ENCODE measurements around the gene ARHGEF6.

The ARHGEF6 gene

GRCh38 chrX:136779346-136779781 is 1.4 kb downstream of the ARHGEF6 start:
- Histone ChIP-seq H3K14ac (ENCODE audit: low read length) (no peak overlapping the region), H3K36me3 (replicated peaks in 1 of 2; ENCODE audit: control insufficient read depth in 2 of 2, insufficient read depth in 2 of 2, low read length in 2 of 2) (no peaks in the 10 kb centered on the region), H2BK12ac (ENCODE audit: low read length) (no peak overlapping the region), H3K4me3 (ENCODE audit: low read length in 2 of 2) (no peak overlapping the region), H4K8ac (ENCODE audit: low read depth, low read length) (no peak overlapping the region), H4K91ac (ENCODE audit: low read depth, low read length, poor library complexity) (no peak overlapping the region), H2BK5ac (ENCODE audit: low read length) (no peak overlapping the region), H3K79me1 (ENCODE audit: low read depth, low read length) (no peaks in the 10 kb centered on the region), H3K4me2 (ENCODE audit: insufficient read depth, low read length, poor library complexity, severe bottlenecking) (no peak overlapping the region), H2BK120ac (ENCODE audit: low read depth, low read length) (no peak overlapping the region), H2AFZ (ENCODE audit: low read length) (no peak overlapping the region), H3K4me1 (ENCODE audit: control insufficient read depth in 2 of 2, insufficient read depth in 1 of 2, low read depth in 1 of 2, low read length in 2 of 2) (no peaks in the 10 kb centered on the region), H3K23ac (ENCODE audit: low read depth, low read length, poor library complexity) (no peak overlapping the region), H2BK15ac (ENCODE audit: low read length) (no peak overlapping the region), H3K9ac (ENCODE audit: low read depth, low read length, poor library complexity) (no peak overlapping the region), H3K18ac (ENCODE audit: low read length) (no peak overlapping the region), H3K4ac (ENCODE audit: low read length) (no peak overlapping the region), H3K27me3 (ENCODE audit: control insufficient read depth in 3 of 3, insufficient read depth in 3 of 3, low read depth in 1 of 3, low read length in 3 of 3) (peaks cover 0 to 17% (median 0%) of the 10 kb centered on the region in 3 experiments), H3K27ac (replicated peaks; ENCODE audit: low read length) (no peak overlapping the region), H3K9me3 (replicated peaks in 1 of 2; ENCODE audit: control insufficient read depth in 2 of 2, insufficient read depth in 1 of 2, low read depth in 1 of 2, low read length in 2 of 2) (no peaks in the 10 kb centered on the region), H2AK5ac (ENCODE audit: low read depth, low read length) (no peak overlapping the region)
- DNase-seq (ENCODE audit: low spot score) = no peak
- WGBS, 2 donors (ENCODE audit: extremely low coverage in 2 of 2, insufficient read length in 2 of 2, insufficient replicate concordance in 1 of 2) = no CpG with 5 or more reads among the region's 4 CpGs

GRCh38 chrX:136778916-136779315 is 1.8 kb downstream of the ARHGEF6 start:
- Histone ChIP-seq H3K18ac (ENCODE audit: low read length) (no peak overlapping the region), H3K9ac (ENCODE audit: low read depth, low read length, poor library complexity) (no peak overlapping the region), H3K14ac (ENCODE audit: low read length) (no peak overlapping the region), H4K8ac (ENCODE audit: low read depth, low read length) (no peak overlapping the region), H3K4ac (ENCODE audit: low read length) (no peak overlapping the region), H2AFZ (ENCODE audit: low read length) (no peak overlapping the region), H2BK12ac (ENCODE audit: low read length) (no peak overlapping the region), H4K91ac (ENCODE audit: low read depth, low read length, poor library complexity) (no peak overlapping the region), H2BK120ac (ENCODE audit: low read depth, low read length) (no peak overlapping the region), H3K23ac (ENCODE audit: low read depth, low read length, poor library complexity) (no peak overlapping the region), H2BK15ac (ENCODE audit: low read length) (no peak overlapping the region), H3K9me3 (replicated peaks in 1 of 2; ENCODE audit: control insufficient read depth in 2 of 2, insufficient read depth in 1 of 2, low read depth in 1 of 2, low read length in 2 of 2) (no peaks in the 10 kb centered on the region), H2BK5ac (ENCODE audit: low read length) (no peak overlapping the region), H3K4me2 (ENCODE audit: insufficient read depth, low read length, poor library complexity, severe bottlenecking) (no peak overlapping the region), H3K79me1 (ENCODE audit: low read depth, low read length) (no peaks in the 10 kb centered on the region), H3K27ac (replicated peaks; ENCODE audit: low read length) (no peak overlapping the region), H3K36me3 (replicated peaks in 1 of 2; ENCODE audit: control insufficient read depth in 2 of 2, insufficient read depth in 2 of 2, low read length in 2 of 2) (no peaks in the 10 kb centered on the region), H2AK5ac (ENCODE audit: low read depth, low read length) (no peak overlapping the region), H3K4me3 (ENCODE audit: low read length in 2 of 2) (no peak overlapping the region), H3K27me3 (ENCODE audit: control insufficient read depth in 3 of 3, insufficient read depth in 3 of 3, low read depth in 1 of 3, low read length in 3 of 3) (peaks cover 0 to 17% (median 0%) of the 10 kb centered on the region in 3 experiments), H3K4me1 (ENCODE audit: control insufficient read depth in 2 of 2, insufficient read depth in 1 of 2, low read depth in 1 of 2, low read length in 2 of 2) (no peaks in the 10 kb centered on the region)
- DNase-seq (ENCODE audit: low spot score) = no peak

DNA sequence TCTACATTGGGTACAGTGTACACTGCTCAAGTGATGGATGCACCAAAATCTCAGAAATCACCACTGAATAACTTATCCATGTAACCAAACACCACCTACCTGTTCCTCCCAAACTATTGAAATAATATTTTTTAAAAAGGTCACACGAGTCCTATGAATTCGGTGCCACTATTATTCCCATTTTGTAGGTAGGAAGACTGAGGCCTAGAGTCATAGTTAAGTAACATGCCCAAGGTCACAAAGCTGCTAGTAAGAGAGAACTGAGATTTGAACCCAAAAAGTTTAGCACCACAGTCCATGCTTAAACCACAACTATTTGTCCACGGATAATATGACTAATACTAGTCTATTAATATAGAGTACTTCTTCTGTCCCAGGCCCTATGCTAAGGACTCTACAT is 2.7 kb downstream of the ARHGEF6 start:
- Histone ChIP-seq H3K27me3 (ENCODE audit: control insufficient read depth in 3 of 3, insufficient read depth in 3 of 3, low read depth in 1 of 3, low read length in 3 of 3) (peaks cover 0 to 14% (median 0%) of the 10 kb centered on the region in 3 experiments), H4K91ac (ENCODE audit: low read depth, low read length, poor library complexity) (no peak overlapping the region), H2AFZ (ENCODE audit: low read length) (no peak overlapping the region), H3K4me3 (ENCODE audit: low read length in 2 of 2) (no peak overlapping the region), H3K27ac (replicated peaks; ENCODE audit: low read length) (no peak overlapping the region), H4K8ac (ENCODE audit: low read depth, low read length) (no peak overlapping the region), H3K9me3 (replicated peaks in 1 of 2; ENCODE audit: control insufficient read depth in 2 of 2, insufficient read depth in 1 of 2, low read depth in 1 of 2, low read length in 2 of 2) (no peaks in the 10 kb centered on the region), H3K4me1 (ENCODE audit: control insufficient read depth in 2 of 2, insufficient read depth in 1 of 2, low read depth in 1 of 2, low read length in 2 of 2) (no peaks in the 10 kb centered on the region), H3K18ac (ENCODE audit: low read length) (no peak overlapping the region), H3K14ac (ENCODE audit: low read length) (no peak overlapping the region), H2AK5ac (ENCODE audit: low read depth, low read length) (no peak overlapping the region), H2BK5ac (ENCODE audit: low read length) (no peak overlapping the region), H2BK15ac (ENCODE audit: low read length) (no peak overlapping the region), H3K36me3 (replicated peaks in 1 of 2; ENCODE audit: control insufficient read depth in 2 of 2, insufficient read depth in 2 of 2, low read length in 2 of 2) (no peaks in the 10 kb centered on the region), H2BK12ac (ENCODE audit: low read length) (no peak overlapping the region), H3K9ac (ENCODE audit: low read depth, low read length, poor library complexity) (no peak overlapping the region), H3K4ac (ENCODE audit: low read length) (no peak overlapping the region), H3K23ac (ENCODE audit: low read depth, low read length, poor library complexity) (no peak overlapping the region), H3K4me2 (ENCODE audit: insufficient read depth, low read length, poor library complexity, severe bottlenecking) (no peak overlapping the region), H3K79me1 (ENCODE audit: low read depth, low read length) (no peaks in the 10 kb centered on the region), H2BK120ac (ENCODE audit: low read depth, low read length) (no peak overlapping the region)
- no peak for DNase-seq (ENCODE audit: low spot score)
- WGBS, 2 donors (ENCODE audit: extremely low coverage in 2 of 2, insufficient read length in 2 of 2, insufficient replicate concordance in 1 of 2) = no CpG with 5 or more reads among the region's 3 CpGs

DNA sequence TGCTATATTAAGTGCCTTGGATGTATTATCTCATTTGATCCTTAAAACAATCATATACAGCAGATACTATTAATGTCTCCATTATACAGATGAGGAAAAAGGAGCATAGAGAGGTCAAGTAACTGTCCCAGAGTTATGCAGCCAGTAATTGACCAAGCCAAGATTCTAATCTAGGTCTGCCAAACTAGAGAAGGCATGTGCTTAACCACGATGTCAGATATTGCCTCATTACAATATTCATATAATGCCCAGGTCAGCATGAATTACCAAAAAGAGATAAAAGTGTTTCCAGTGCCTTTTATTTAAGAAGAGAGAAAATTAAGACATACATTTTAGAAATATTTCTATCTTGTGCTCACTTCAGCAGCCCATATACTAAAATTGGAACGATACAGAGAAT is 7.1 kb downstream of the ARHGEF6 start:
- H3K18ac ChIP-seq (ENCODE audit: low read length) = no peak overlapping the region
- H3K9ac ChIP-seq (ENCODE audit: low read depth, low read length, poor library complexity) = no peak overlapping the region

More for the DNA sequence above, 7.1 kb downstream of the ARHGEF6 start:
- Histone ChIP-seq H2BK120ac (ENCODE audit: low read depth, low read length) (no peak overlapping the region), H2BK15ac (ENCODE audit: low read length) (no peak overlapping the region), H3K79me1 (ENCODE audit: low read depth, low read length) (no peaks in the 10 kb centered on the region), H2AFZ (ENCODE audit: low read length) (no peak overlapping the region), H3K4ac (ENCODE audit: low read length) (no peak overlapping the region), H3K27ac (replicated peaks; ENCODE audit: low read length) (no peak overlapping the region), H3K4me3 (ENCODE audit: low read length in 2 of 2) (no peak overlapping the region), H3K14ac (ENCODE audit: low read length) (no peak overlapping the region), H4K91ac (ENCODE audit: low read depth, low read length, poor library complexity) (no peak overlapping the region), H3K23ac (ENCODE audit: low read depth, low read length, poor library complexity) (no peak overlapping the region), H2AK5ac (ENCODE audit: low read depth, low read length) (no peak overlapping the region), H3K9me3 (replicated peaks in 1 of 2; ENCODE audit: control insufficient read depth in 2 of 2, insufficient read depth in 1 of 2, low read depth in 1 of 2, low read length in 2 of 2) (no peaks in the 10 kb centered on the region), H3K36me3 (replicated peaks in 1 of 2; ENCODE audit: control insufficient read depth in 2 of 2, insufficient read depth in 2 of 2, low read length in 2 of 2) (no peaks in the 10 kb centered on the region), H4K8ac (ENCODE audit: low read depth, low read length) (no peak overlapping the region), H3K4me1 (ENCODE audit: control insufficient read depth in 2 of 2, insufficient read depth in 1 of 2, low read depth in 1 of 2, low read length in 2 of 2) (no peaks in the 10 kb centered on the region), H3K4me2 (ENCODE audit: insufficient read depth, low read length, poor library complexity, severe bottlenecking) (no peak overlapping the region), H2BK12ac (ENCODE audit: low read length) (no peak overlapping the region), H3K27me3 (ENCODE audit: control insufficient read depth in 3 of 3, insufficient read depth in 3 of 3, low read depth in 1 of 3, low read length in 3 of 3) (no peaks in the 10 kb centered on the region), H2BK5ac (ENCODE audit: low read length) (no peak overlapping the region)
- DNase-seq (ENCODE audit: low spot score) = no peak
- WGBS, 2 donors (ENCODE audit: extremely low coverage in 2 of 2, insufficient read length in 2 of 2, insufficient replicate concordance in 1 of 2) = no CpG with 5 or more reads among the region's 2 CpGs

All from neuronal stem cell (in vitro differentiated cells).